Transverse colon (tissue), 4 donors: ENCODE results near the gene PRM2. TPM values are rescaled to one million over a fixed set of nuclear protein-coding genes. Genes with fewer than 3 reads are reported as not detected.

ENCODE experiments used
- DNase-seq: peaks from one replicate; pipeline ENCODE4 v3.0.0-alpha.2; 2019
- H3K27ac ChIP-seq, 4 donors: fragments of 200-600 bp; sonication (generic); 2 replicates each; pipeline ENCODE4 v1.5.1; 2016 to 2018; ENCODE audit warnings: inconsistent platforms in 4 of 4
- H3K27me3 ChIP-seq: fragments of 200-600 bp; sonication (generic); 2 replicates; pipeline ENCODE4 v1.5.1; 2017; ENCODE audit warnings: inconsistent platforms
- H3K36me3 ChIP-seq, 4 donors: fragments of 200-600 bp; sonication (generic); 2 replicates each; pipeline ENCODE4 v1.5.1; 2017 to 2019; ENCODE audit warnings: inconsistent platforms in 4 of 4
- H3K4me1 ChIP-seq, 4 donors: fragments of 200-600 bp; sonication (generic); 2 replicates each; pipeline ENCODE4 v1.5.1; 2017 to 2020; ENCODE audit warnings: inconsistent platforms in 4 of 4
- H3K4me3 ChIP-seq, 4 donors: fragments of 200-600 bp; sonication (generic); 1 replicate in 1 of 4; 2 replicates in 3 of 4; pipeline versions ENCODE4 v1.5.1 to v1.6.1; 2017 to 2019; ENCODE audit warnings: inconsistent platforms in 4 of 4
- H3K9me3 ChIP-seq, 2 donors: fragments of 200-600 bp; sonication (generic); 2 replicates each; pipeline ENCODE4 v1.5.1; 2017 to 2019; ENCODE audit warnings: inconsistent platforms in 2 of 2
- CTCF ChIP-seq, 5 experiments: fragments of 200-600 bp in 3 of 5; fragments of 450-650 bp in 2 of 5; sonication (generic) in 3 of 5; IDR thresholded peaks; 1 replicate in 2 of 5; 2 replicates in 3 of 5; pipeline ENCODE4 v1.5.1; 2016 to 2017; ENCODE audit warnings: antibody characterized with exemption in 5 of 5, inconsistent platforms in 3 of 5, mild to moderate bottlenecking in 2 of 5, moderate library complexity in 1 of 5
- EP300 ChIP-seq: sonication (generic); formaldehyde crosslinking; IDR thresholded peaks from one replicate; pipeline ENCODE4 v1.6.1; 2017; ENCODE audit warnings: antibody characterized with exemption, low read depth
- POLR2A ChIP-seq: fragments of 450-650 bp; IDR thresholded peaks from one replicate; pipeline ENCODE4 v1.6.1; 2016; ENCODE audit warnings: antibody characterized with exemption, mild to moderate bottlenecking, moderate library complexity
- POLR2AphosphoS5 ChIP-seq, 3 donors: sonication (generic); formaldehyde crosslinking; IDR thresholded peaks; one replicate each; pipeline ENCODE4 v1.6.1; 2016; ENCODE audit warnings: antibody characterized with exemption in 3 of 3
- WGBS, 2 donors: methylation state at CpG; one replicate each; pipeline ENCODE4 v1.1.5; 2018; ENCODE audit warnings: low coverage in 1 of 2; 5-methylcytosine and 5-hydroxymethylcytosine counted together
- in situ Hi-C, 4 donors: fragments of 200-750 bp; cut with MboI; loops; one replicate each; pipeline versions ENCODE4 v1.15.0 to v1.15.1; 2017; ENCODE audit warnings: low sequenced_read_pairs in 3 of 4, low pct_ligation_motif_present in 1 of 4, low pct_unique_long_range_greater_than_20kb in 1 of 4
- intact Hi-C: fragments of 100-400 bp; cut with DNase I; formaldehyde crosslinking; loops from one replicate; pipeline ENCODE4 v1.15.1; 2023; ENCODE audit warnings: low total_unique reads
- total RNA-seq, 4 donors: library from RNA; depleted of rRNA; stranded (reverse); fragments of >200 nt; gene quantifications; one replicate each; pipeline ENCODE4 v1.1.0, GENCODE V29; 2016

PRM2 gene
- total RNA-seq, 4 donors from 2014 or later: not detected

- Histone ChIP-seq H3K27ac (no peak overlapping the region), H3K36me3 (no peaks in the 10 kb centered on the region), H3K4me3 (no peak overlapping the region), H3K27me3 (no peaks in the 10 kb centered on the region), H3K9me3 (no peaks in the 10 kb centered on the region), H3K4me1 (peaks cover 0 to 15% (median 3%) of the 10 kb centered on the region in 4 donors)
- in situ Hi-C loops: loop anchor here (10.0 to 25.0 kb wide), 2 partner anchors 113 to 285 kb away; no protein-coding TSS in a partner anchor
- 90 to 95% methylated on average over 2 to 62 of the region's 63 CpGs for WGBS, 2 donors
- DNase-seq: no peak
- intact Hi-C loops: loop anchor here (10.0 kb wide), 3 partner anchors 105 to 175 kb away; no protein-coding TSS in a partner anchor
- TF ChIP-seq POLR2A: no peak
- no peak for TF ChIP-seq POLR2AphosphoS5 (IDR thresholded peaks at IDR 0.05)
- TF ChIP-seq EP300: no peak
- TF ChIP-seq CTCF (IDR thresholded peaks at IDR 0.05): no peak
Observed at GRCh38 chr16:11249233-11250061, 26.8 kb downstream of the PRM2 start.

GRCh38 chr16:11248133-11248532 is 28.1 kb downstream of the PRM2 start:
- no peak for DNase-seq
- TF ChIP-seq POLR2AphosphoS5 (IDR thresholded peaks at IDR 0.05): no peak
- no peak for TF ChIP-seq POLR2A
- no peak for TF ChIP-seq EP300
- no peak for TF ChIP-seq CTCF (IDR thresholded peaks at IDR 0.05)
- WGBS, 2 donors: 83 to 100% methylated on average over 4 to 8 of the region's 8 CpGs
- Histone ChIP-seq H3K27me3 (no peaks in the 10 kb centered on the region), H3K9me3 (no peaks in the 10 kb centered on the region), H3K4me3 (no peak overlapping the region), H3K36me3 (no peaks in the 10 kb centered on the region), H3K27ac (no peak overlapping the region), H3K4me1 (peaks cover 0 to 2% (median 0%) of the 10 kb centered on the region in 4 donors)
- in situ Hi-C loops: no loop called here
- intact Hi-C loops: no loop called here

GRCh38 chr16:11245988-11246387 is 30.3 kb downstream of the PRM2 start:
- in situ Hi-C loops (no loop called here), intact Hi-C loops (no loop called here)
- Histone ChIP-seq H3K36me3 (no peaks in the 10 kb centered on the region), H3K4me3 (no peak overlapping the region), H3K4me1 (no peaks in the 10 kb centered on the region), H3K9me3 (no peaks in the 10 kb centered on the region), H3K27me3 (no peaks in the 10 kb centered on the region), H3K27ac (no peak overlapping the region)
- TF ChIP-seq CTCF (IDR thresholded peaks at IDR 0.05) (no peak), EP300 (no peak), POLR2A (no peak), POLR2AphosphoS5 (IDR thresholded peaks at IDR 0.05) (no peak)
- DNase-seq: no peak

GRCh38 chr16:11245222-11245737 is 31.0 kb downstream of the PRM2 start:
- Histone ChIP-seq H3K4me3 (no peak overlapping the region), H3K36me3 (no peaks in the 10 kb centered on the region)
- in situ Hi-C loops: no loop called here

More at GRCh38 chr16:11245222-11245737, 31.0 kb downstream of the PRM2 start:
- intact Hi-C loops: no loop called here
- H3K27ac ChIP-seq: no peak overlapping the region
- TF ChIP-seq POLR2AphosphoS5 (IDR thresholded peaks at IDR 0.05): no peak
- no peak for TF ChIP-seq EP300
- no peak for TF ChIP-seq CTCF (IDR thresholded peaks at IDR 0.05)
- TF ChIP-seq POLR2A: no peak
- 83 to 84% methylated on average over 1 to 5 of the region's 5 CpGs for WGBS, 2 donors
- no peaks in the 10 kb centered on the region for H3K27me3 ChIP-seq
- no peak for DNase-seq
- H3K4me1 ChIP-seq: no peaks in the 10 kb centered on the region
- no peaks in the 10 kb centered on the region for H3K9me3 ChIP-seq
